ENCODE measurements around the gene CDH26.

The CDH26 gene

DNA sequence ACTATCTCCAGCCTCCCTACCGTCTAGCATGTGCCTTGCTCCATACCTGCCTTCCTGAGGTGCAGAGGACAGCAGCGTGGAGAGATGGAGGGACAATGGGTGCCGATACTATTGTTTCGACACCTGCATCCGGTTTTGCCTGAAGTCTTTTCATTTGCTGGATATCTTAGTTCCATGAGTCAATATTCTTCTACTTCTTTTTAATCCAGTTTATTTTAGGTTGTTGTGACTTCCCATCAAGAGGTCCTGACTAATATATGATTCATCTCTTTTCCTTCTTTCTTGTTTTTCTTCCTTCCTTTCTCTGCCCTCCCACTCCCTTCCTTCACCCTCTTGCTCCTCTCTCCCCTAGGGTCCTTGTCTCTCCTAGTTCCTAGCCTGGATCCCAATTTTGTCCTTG is 91.4 kb downstream of the CDH26 start:
- H3K4me1 ChIP-seq, result peaks cover 23% of the 10 kb centered on the region
- no peak overlapping the region for H3K9ac ChIP-seq
- H3K9me3 ChIP-seq, result 0 out of 2 replicates have a peak, but pooled peaks cover 5% of the 10 kb centered on the region
- no peak overlapping the region for H3K27ac ChIP-seq
- no peaks in the 10 kb centered on the region for H3K36me3 ChIP-seq
- H4K20me1 ChIP-seq, result no peaks in the 10 kb centered on the region
- no peak overlapping the region for H3K4me2 ChIP-seq
- H3K27me3 ChIP-seq, result no peaks in the 10 kb centered on the region
- TF ChIP-seq Cebpa-rat (IDR thresholded peaks at IDR 0.05), result no peak
- no peak overlapping the region for H3K4me3 ChIP-seq

- no peak overlapping the region for H3K9ac ChIP-seq
- H3K4me3 ChIP-seq, result no peak overlapping the region
- H3K4me2 ChIP-seq, result no peak overlapping the region
- H3K9me3 ChIP-seq, result 0 out of 2 replicates have a peak, but pooled peaks cover 5% of the 10 kb centered on the region
- peaks cover 31% of the 10 kb centered on the region for H3K4me1 ChIP-seq
- H3K27me3 ChIP-seq, result no peaks in the 10 kb centered on the region
- TF ChIP-seq Cebpa-rat (IDR thresholded peaks at IDR 0.05), result no peak
- no peaks in the 10 kb centered on the region for H3K36me3 ChIP-seq
- H4K20me1 ChIP-seq, result no peaks in the 10 kb centered on the region
- H3K27ac ChIP-seq, result no peak overlapping the region
Measured at GRCh38 chr20:60050193-60050947, 92.1 kb downstream of the CDH26 start.

- no peak overlapping the region for H3K27ac ChIP-seq
- TF ChIP-seq Cebpa-rat (IDR thresholded peaks at IDR 0.05), result no peak
- H3K9ac ChIP-seq, result no peak overlapping the region
- H3K4me2 ChIP-seq, result no peak overlapping the region
- H3K4me1 ChIP-seq, result peaks cover 35% of the 10 kb centered on the region
- H3K36me3 ChIP-seq, result no peaks in the 10 kb centered on the region
- 0 out of 2 replicates have a peak, but pooled peaks cover 5% of the 10 kb centered on the region for H3K9me3 ChIP-seq
- H3K4me3 ChIP-seq, result no peak overlapping the region
- H3K27me3 ChIP-seq, result no peaks in the 10 kb centered on the region
- H4K20me1 ChIP-seq, result no peaks in the 10 kb centered on the region
Measured at GRCh38 chr20:60051911-60052310, 93.7 kb downstream of the CDH26 start.

DNA sequence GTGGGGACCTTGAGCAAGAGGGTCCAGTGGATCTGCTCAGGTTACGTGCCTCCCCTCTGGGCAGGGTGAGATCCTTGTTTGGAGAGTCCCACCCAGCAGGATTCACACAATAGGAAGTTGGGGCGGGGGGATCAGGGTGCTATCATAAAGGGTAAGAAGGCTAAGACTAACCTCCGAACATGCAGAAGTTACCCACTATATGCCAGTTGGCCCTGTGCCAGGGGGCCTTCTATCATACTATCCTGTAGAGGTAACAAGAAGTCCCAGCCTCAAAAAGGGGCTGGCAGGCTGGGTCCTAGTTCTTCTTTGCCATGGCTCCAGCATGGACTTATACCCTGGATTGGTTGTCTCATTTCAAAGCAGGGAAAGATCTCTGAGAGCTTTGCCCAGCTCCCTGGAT is 94.1 kb downstream of the CDH26 start:
- H3K9ac ChIP-seq, result no peak overlapping the region
- H3K27me3 ChIP-seq, result no peaks in the 10 kb centered on the region
- TF ChIP-seq Cebpa-rat (IDR thresholded peaks at IDR 0.05), result no peak
- no peak overlapping the region for H3K4me3 ChIP-seq
- H3K36me3 ChIP-seq, result no peaks in the 10 kb centered on the region
- peaks cover 40% of the 10 kb centered on the region for H3K4me1 ChIP-seq
- H3K27ac ChIP-seq, result no peak overlapping the region
- 0 out of 2 replicates have a peak, but pooled peaks cover 5% of the 10 kb centered on the region for H3K9me3 ChIP-seq
- no peaks in the 10 kb centered on the region for H4K20me1 ChIP-seq
- H3K4me2 ChIP-seq, result no peak overlapping the region

DNA sequence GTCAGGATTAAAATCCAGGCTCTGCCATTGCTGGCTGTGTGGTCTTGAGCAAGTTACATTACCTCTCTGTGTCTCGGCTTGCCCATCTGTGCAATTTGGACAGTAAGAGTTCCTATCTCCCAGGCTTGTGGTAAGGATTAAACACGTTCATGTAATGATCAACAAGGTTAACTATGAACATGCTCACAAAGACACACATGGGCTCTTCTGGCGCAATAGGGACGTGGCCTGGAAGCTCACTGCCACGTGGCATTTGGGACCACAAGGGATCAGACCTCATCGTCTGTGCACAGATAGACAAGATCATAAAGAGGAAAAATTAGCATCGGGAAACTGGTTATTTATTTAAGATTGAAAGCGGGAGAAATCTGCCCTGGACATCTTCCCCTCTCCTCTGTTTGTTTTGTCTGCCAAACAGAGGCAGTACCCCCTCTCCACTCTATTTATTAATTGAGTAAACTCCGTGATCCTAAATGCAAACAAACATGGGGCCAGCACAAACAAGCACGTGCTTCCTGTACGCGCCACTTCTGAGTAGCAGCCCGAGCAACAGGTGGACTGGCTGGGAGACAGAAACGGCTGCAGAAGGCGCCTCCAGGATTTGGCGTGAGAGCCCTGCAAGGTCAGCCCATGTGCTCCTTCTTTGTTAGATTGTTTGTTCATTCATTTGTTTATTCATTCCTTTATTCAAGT is 95.0 kb downstream of the CDH26 start:
- peak overlapping the region; percentile 7; the same call in 1 of the 2 replicates for H3K4me2 ChIP-seq
- H3K27ac ChIP-seq, result no peak overlapping the region
- 0 out of 2 replicates have a peak, but pooled peaks cover 5% of the 10 kb centered on the region for H3K9me3 ChIP-seq

GRCh38 chr20:60053818-60054190 is 95.6 kb downstream of the CDH26 start:
- H4K20me1 ChIP-seq, result no peaks in the 10 kb centered on the region
- no peak overlapping the region for H3K9ac ChIP-seq
- H3K4me1 ChIP-seq, result peaks cover 54% of the 10 kb centered on the region
- no peaks in the 10 kb centered on the region for H3K27me3 ChIP-seq
- no peaks in the 10 kb centered on the region for H3K36me3 ChIP-seq
- no peak overlapping the region for H3K27ac ChIP-seq
- H3K4me2 ChIP-seq, result peak overlapping the region; percentile 7; the same call in 1 of the 2 replicates
- TF ChIP-seq Cebpa-rat (IDR thresholded peaks at IDR 0.05), result no peak
- H3K4me3 ChIP-seq, result no peak overlapping the region
- 0 out of 2 replicates have a peak, but pooled peaks cover 5% of the 10 kb centered on the region for H3K9me3 ChIP-seq

More for the DNA sequence above, 95.0 kb downstream of the CDH26 start:
- H3K9ac ChIP-seq, result no peak overlapping the region
- H3K4me3 ChIP-seq, result no peak overlapping the region
- no peaks in the 10 kb centered on the region for H3K27me3 ChIP-seq
- H3K4me1 ChIP-seq, result peaks cover 49% of the 10 kb centered on the region
- H3K36me3 ChIP-seq, result no peaks in the 10 kb centered on the region
- no peaks in the 10 kb centered on the region for H4K20me1 ChIP-seq
- TF ChIP-seq Cebpa-rat (IDR thresholded peaks at IDR 0.05), result no peak

- no peaks in the 10 kb centered on the region for H3K9me3 ChIP-seq
- H3K27me3 ChIP-seq, result no peaks in the 10 kb centered on the region
- H3K9ac ChIP-seq, result peak overlapping the region; percentile 87
- peak overlapping the region; percentile 96 for H3K27ac ChIP-seq
- TF ChIP-seq Cebpa-rat (IDR thresholded peaks at IDR 0.05), result no peak
- H4K20me1 ChIP-seq, result no peaks in the 10 kb centered on the region
- no peaks in the 10 kb centered on the region for H3K36me3 ChIP-seq
- peaks cover 66% of the 10 kb centered on the region for H3K4me1 ChIP-seq
- H3K4me3 ChIP-seq, result peak overlapping the region; percentile 68
- H3K4me2 ChIP-seq, result peak overlapping the region; percentile 93
Measured at GRCh38 chr20:60054716-60055634, 96.8 kb downstream of the CDH26 start.

- Histone ChIP-seq H4K20me1 (no peaks in the 10 kb centered on the region), H3K9ac (peak overlapping the region; percentile 87), H3K36me3 (no peaks in the 10 kb centered on the region), H3K27me3 (no peaks in the 10 kb centered on the region), H3K27ac (peak overlapping the region; percentile 96), H3K4me3 (peak overlapping the region; percentile 68), H3K4me1 (peaks cover 74% of the 10 kb centered on the region), H3K4me2 (peak overlapping the region; percentile 93), H3K9me3 (no peaks in the 10 kb centered on the region)
- peak; percentile 79 for TF ChIP-seq Cebpa-rat (IDR thresholded peaks at IDR 0.05)
Measured at GRCh38 chr20:60055740-60056139, 97.5 kb downstream of the CDH26 start.

GRCh38 chr20:60056407-60057122 is 98.3 kb downstream of the CDH26 start:
- H3K4me1 ChIP-seq, result peaks cover 82% of the 10 kb centered on the region
- H3K9ac ChIP-seq, result peak overlapping the region; percentile 87
- H3K27me3 ChIP-seq, result no peaks in the 10 kb centered on the region
- no peaks in the 10 kb centered on the region for H3K36me3 ChIP-seq
- H4K20me1 ChIP-seq, result no peaks in the 10 kb centered on the region
- TF ChIP-seq Cebpa-rat (IDR thresholded peaks at IDR 0.05), result no peak
- H3K27ac ChIP-seq, result peak overlapping the region; percentile 96
- peak overlapping the region; percentile 68 for H3K4me3 ChIP-seq
- no peaks in the 10 kb centered on the region for H3K9me3 ChIP-seq
- H3K4me2 ChIP-seq, result peak overlapping the region; percentile 93

Measured in BLaER1 (cell line).